ENCODE data around the gene ACSL4. TPM values are rescaled to one million over a fixed set of nuclear protein-coding genes. Genes with fewer than 3 reads are reported as not detected.

Gene ACSL4
- total RNA-seq, 1 donor from 2014 or later, result 41.1 TPM

GRCh38 chrX:109760209-109760921 lies 27.3 kb upstream of the ACSL4 start:
- DNase-seq, result no peak
- Histone ChIP-seq H3K27ac (replicated peaks) (no peak overlapping the region), H3K36me3 (no peaks in the 10 kb centered on the region), H3K4me1 (no peaks in the 10 kb centered on the region), H3K4me3 (no peak overlapping the region), H3K9me3 (replicated peaks) (peaks cover 5% of the 10 kb centered on the region), H3K27me3 (ENCODE audit: low read depth) (no peaks in the 10 kb centered on the region)
- intact Hi-C loops (cut with micrococcal nuclease), result no loop called here
- no peak for TF ChIP-seq CTCF (IDR thresholded peaks at IDR 0.05; ENCODE audit: borderline replicate concordance)

- H3K27me3 ChIP-seq (ENCODE audit: low read depth), result no peaks in the 10 kb centered on the region
- peaks cover 13% of the 10 kb centered on the region for H3K9me3 ChIP-seq (replicated peaks)
- H3K4me3 ChIP-seq, result no peak overlapping the region
- DNase-seq, result no peak
- H3K4me1 ChIP-seq, result no peaks in the 10 kb centered on the region
- intact Hi-C loops (cut with micrococcal nuclease), result no loop called here
- no peak overlapping the region for H3K27ac ChIP-seq (replicated peaks)
- no peak for TF ChIP-seq CTCF (IDR thresholded peaks at IDR 0.05; ENCODE audit: borderline replicate concordance)
- H3K36me3 ChIP-seq, result no peaks in the 10 kb centered on the region
Measured at GRCh38 chrX:109753256-109753655, 20.2 kb upstream of the ACSL4 start.

- no peaks in the 10 kb centered on the region for H3K36me3 ChIP-seq
- no peak overlapping the region for H3K27ac ChIP-seq (replicated peaks)
- DNase-seq, result no peak
- H3K9me3 ChIP-seq (replicated peaks), result peaks cover 13% of the 10 kb centered on the region
- H3K4me3 ChIP-seq, result no peak overlapping the region
- intact Hi-C loops (cut with micrococcal nuclease), result no loop called here
- no peaks in the 10 kb centered on the region for H3K27me3 ChIP-seq (ENCODE audit: low read depth)
- TF ChIP-seq CTCF (IDR thresholded peaks at IDR 0.05; ENCODE audit: borderline replicate concordance), result no peak
- no peaks in the 10 kb centered on the region for H3K4me1 ChIP-seq
Measured at GRCh38 chrX:109751698-109752097, 18.6 kb upstream of the ACSL4 start.

GRCh38 chrX:109749207-109749606 lies 16.1 kb upstream of the ACSL4 start:
- DNase-seq, result no peak
- Histone ChIP-seq H3K9me3 (replicated peaks) (no peaks in the 10 kb centered on the region), H3K27me3 (ENCODE audit: low read depth) (no peaks in the 10 kb centered on the region), H3K4me3 (no peak overlapping the region), H3K4me1 (no peaks in the 10 kb centered on the region), H3K27ac (replicated peaks) (no peak overlapping the region), H3K36me3 (no peaks in the 10 kb centered on the region)
- TF ChIP-seq CTCF (IDR thresholded peaks at IDR 0.05; ENCODE audit: borderline replicate concordance), result no peak
- intact Hi-C loops (cut with micrococcal nuclease), result no loop called here

GRCh38 chrX:109747681-109748080 lies 14.6 kb upstream of the ACSL4 start:
- Histone ChIP-seq H3K27ac (replicated peaks) (no peak overlapping the region), H3K36me3 (no peaks in the 10 kb centered on the region), H3K27me3 (ENCODE audit: low read depth) (no peaks in the 10 kb centered on the region), H3K4me1 (no peaks in the 10 kb centered on the region), H3K4me3 (no peak overlapping the region), H3K9me3 (replicated peaks) (no peaks in the 10 kb centered on the region)
- TF ChIP-seq CTCF (IDR thresholded peaks at IDR 0.05; ENCODE audit: borderline replicate concordance), result no peak
- intact Hi-C loops (cut with micrococcal nuclease), result no loop called here
- DNase-seq, result no peak

Measured in left ventricle myocardium inferior (tissue), 1 donor.